GM21528 (cell line): ENCODE results near the gene LNPEP.
"Not testable (repeated sequence)": the region's sequence is repeated elsewhere in the genome, so short reads cannot be mapped to it uniquely, and the experiment has no call there.

Experiments used
- ATAC-seq: cut with Tn5 transposase; IDR thresholded peaks from one replicate; pipeline ENCODE4 v1.9.1; 2021; ENCODE audit warnings: mild to moderate bottlenecking, moderate library complexity; ENCODE audit not compliant: unreplicated experiment, low FRiP score

LNPEP gene

DNA sequence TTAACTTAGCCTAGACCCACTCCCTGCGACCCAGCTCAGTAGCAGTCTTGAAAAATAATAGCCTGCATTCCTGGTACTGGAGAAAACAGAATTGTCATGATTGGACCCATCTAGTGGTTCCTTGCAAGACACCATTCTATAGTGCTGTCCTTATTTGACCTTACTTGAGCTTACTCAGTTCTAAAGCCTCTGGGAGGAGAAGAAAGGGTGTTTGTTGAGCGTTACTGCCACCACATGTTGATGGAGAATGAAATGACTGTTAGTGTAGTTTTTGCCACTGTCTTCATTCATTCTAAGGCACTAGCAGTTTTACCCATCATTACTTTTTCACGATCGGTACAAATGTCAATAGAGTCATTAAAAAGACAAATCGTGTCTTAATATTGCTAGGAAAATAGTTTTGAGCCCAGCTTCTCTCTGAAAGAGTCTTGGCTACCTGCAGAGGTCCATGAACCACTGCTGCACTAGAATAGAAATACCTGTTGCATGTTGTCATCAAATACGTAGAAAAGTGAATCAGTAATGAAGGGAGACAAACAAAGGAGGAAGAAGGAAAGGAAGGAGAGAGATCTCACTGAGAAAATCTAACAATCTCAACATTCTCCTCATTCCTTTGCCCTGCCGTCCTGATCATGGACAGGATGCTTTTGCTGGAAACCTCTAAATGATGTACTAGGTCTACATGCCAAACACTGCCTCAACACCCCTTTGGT lies 110.5 kb downstream of the LNPEP start:
- no peak for ATAC-seq

DNA sequence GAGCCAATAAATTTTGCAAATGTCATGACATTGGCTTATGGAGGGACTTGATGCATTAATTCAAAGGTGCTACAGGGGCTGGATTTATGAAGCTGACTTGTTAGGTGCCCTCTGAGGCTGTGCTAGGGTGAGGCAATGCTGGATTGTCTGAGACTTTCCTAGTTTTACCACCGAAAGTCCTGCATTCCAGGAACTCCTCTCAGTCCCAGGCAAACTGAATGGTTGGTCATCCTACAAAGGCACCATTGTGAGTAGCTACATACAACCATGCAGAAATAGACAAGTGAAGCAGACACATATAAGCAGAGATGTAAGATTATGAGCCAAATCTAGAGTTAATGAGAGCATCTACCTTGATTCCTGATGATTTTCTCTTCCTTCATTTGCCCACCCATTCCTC lies 111.2 kb downstream of the LNPEP start:
- no peak for ATAC-seq

DNA sequence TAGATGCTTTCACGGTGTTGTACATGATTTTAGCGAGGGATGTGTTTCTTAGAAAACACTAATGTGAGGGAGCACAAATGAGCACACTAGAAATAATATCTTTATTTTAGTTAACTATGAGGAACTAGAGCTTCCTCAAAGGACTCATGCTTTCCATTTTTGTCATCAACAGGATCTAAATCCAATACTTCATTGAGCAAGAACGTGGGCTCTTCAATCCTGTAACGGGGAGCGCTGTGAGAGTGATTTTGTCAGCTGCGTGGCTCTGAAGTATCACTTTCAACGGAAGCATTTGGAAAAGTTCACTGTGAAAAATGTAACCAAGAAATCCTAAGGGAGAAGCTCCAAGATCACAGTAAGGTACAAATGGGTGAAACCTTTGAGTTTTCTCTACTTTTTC lies 113.3 kb downstream of the LNPEP start:
- no peak for ATAC-seq

DNA sequence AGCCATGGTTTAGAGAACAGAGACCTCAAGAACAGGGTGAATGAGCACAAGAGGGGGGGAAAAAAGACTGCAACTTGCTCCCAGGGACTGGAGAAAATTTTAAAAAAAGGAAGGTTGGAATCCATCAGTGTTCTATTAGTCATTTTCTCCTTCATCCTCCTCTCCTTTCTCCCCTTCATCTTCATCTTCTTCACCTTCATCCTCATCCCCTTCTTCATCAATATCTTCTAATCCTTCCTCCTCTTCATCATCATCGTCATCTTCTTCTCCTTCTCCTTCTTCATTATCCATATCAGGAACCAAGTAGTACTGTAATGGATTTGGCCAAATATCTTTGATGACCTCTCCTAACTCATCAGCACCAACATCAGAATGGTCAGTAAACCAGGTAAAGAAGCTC lies 120.4 kb downstream of the LNPEP start:
- ATAC-seq = no peak

- ATAC-seq = no peak
These were observed 126.2 kb downstream of the LNPEP start for GRCh38 chr5:97062046-97062445.

DNA sequence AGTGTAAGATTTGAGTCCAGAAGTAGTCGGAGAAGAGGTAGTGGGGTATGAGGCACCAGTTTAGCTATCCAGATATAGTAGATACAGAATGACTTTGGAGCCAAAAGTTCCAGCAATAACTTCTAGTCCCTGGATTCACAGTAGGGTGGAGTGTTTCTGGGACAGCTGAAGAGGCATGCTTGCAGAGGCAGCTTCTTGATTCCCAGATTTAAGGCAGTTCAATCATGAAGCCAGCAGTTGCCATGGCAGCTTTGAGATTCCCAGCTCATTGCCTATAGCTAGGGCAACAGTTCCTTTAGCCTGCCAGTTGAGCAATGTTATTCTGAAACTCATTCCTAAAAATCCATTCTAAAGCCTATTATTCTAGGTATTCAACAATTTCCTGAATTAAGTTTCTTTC lies 127.4 kb downstream of the LNPEP start:
- no peak for ATAC-seq

DNA sequence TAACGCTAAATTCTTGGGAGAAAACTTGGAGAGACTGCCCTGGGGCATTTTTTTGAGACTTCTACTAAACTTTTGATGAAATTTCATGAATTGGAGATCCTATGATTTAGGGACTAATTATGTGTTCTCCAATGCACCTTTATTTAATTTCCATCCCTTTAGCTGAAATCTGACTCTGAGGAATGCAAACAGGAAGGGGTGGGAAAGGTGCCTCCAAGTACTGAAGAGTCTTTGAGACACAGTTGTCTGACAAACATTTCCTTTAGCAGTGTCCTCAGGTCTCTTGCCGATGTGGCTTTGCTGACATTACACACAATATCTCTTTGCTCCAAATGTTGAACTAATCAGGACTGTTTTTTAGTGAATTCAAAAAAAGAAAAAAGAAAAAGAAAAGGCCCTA lies 129.6 kb downstream of the LNPEP start:
- ATAC-seq = no peak

GRCh38 chr5:97067296-97067850 lies 131.5 kb downstream of the LNPEP start:
- ATAC-seq = no peak

GRCh38 chr5:97070234-97070633 lies 134.4 kb downstream of the LNPEP start:
- ATAC-seq = no peak

GRCh38 chr5:97071101-97071500 lies 135.2 kb downstream of the LNPEP start:
- ATAC-seq = no peak

- no peak for ATAC-seq
These were observed 136.1 kb downstream of the LNPEP start for GRCh38 chr5:97071993-97072392.

DNA sequence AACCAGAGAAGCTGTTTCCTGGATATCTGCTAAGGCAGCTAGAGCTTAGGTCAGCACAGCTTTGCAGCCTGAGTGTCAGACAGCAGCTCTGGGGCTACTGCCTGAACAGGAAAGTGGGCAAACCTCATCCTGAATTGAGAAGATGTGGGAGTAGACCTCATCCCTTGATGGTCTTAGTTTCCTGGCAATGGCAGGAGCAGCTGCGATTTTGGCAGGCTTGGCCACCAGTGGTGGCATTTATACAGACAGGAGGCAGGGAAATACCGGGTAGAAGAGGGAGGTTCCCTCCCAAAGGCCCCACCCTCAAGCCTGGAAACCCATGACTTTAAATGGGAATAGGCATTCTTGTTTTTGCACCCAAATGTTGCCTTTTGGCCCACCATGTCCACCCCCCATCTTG lies 136.8 kb downstream of the LNPEP start:
- no peak for ATAC-seq

GRCh38 chr5:97073420-97073819 lies 137.5 kb downstream of the LNPEP start:
- ATAC-seq = no peak

DNA sequence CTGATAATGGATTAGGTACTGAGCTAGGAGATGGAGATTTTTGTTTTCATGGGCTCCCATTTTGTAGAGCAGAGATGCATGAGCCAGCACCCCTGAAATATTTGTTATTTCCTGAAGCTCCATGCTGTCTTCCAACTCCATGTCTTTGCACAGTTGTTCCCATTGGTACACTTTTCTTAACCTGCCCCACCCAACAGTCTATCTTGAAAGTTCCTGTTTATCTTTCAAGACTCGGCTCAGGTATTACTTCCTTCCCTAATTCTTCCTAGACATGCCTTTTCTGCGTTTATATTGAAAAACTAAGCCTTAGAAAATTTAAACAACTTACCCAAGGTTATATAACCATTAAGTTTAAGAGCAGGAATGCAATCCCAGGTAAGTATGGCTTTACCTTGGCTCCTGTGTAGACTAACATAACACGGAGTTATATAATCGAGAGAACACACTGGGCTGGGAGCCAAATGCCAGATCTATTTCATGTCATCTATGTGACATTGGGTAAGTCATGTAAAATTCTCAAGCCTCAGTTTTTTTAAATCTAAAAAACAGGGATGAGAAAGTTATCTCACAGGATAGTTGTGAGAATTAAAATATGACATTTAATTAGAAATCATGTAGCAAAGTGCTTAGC lies 139.1 kb downstream of the LNPEP start:
- no peak for ATAC-seq

- ATAC-seq = no peak
These were observed 139.8 kb downstream of the LNPEP start for GRCh38 chr5:97075649-97076048.

GRCh38 chr5:97076098-97076497 lies 140.2 kb downstream of the LNPEP start:
- ATAC-seq = no peak

GRCh38 chr5:97077246-97077645 lies 141.4 kb downstream of the LNPEP start:
- ATAC-seq = no peak

DNA sequence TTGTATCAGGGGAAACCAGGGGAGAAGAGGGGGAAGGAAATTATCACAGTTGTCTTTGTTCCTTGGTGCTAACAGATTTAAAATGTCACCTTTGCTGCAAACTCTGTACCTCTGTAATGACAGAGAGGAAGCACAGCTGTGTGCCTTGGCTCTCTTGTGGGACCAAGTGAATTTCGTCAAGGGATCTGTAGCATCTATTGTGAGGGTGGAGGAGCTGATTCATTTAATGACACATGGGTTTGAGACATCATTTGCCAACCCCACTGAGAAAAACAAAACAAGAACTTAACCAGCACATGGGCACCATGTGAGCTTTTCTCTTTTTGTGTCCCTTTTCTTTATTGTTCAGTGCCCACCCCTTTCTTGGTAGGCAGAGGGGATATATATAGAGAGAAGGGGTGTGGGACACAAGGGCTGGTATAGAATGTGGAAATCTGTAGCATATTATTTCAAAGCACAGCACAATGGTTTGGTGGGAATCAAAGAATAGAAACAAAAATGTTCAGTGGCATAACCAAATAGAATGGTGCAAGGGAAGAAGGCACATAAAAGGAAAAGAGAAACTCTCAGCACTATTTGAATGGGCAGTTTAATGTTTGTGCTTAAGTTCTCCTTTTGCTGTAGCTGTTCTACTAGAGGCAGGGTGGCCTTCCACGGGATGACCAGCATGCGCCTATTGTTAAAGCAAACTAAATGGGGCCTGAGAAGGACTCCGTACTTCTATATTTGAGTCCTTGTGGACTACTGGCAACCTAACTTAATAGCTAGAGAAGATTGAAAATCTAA lies 143.3 kb downstream of the LNPEP start:
- ATAC-seq = no peak

DNA sequence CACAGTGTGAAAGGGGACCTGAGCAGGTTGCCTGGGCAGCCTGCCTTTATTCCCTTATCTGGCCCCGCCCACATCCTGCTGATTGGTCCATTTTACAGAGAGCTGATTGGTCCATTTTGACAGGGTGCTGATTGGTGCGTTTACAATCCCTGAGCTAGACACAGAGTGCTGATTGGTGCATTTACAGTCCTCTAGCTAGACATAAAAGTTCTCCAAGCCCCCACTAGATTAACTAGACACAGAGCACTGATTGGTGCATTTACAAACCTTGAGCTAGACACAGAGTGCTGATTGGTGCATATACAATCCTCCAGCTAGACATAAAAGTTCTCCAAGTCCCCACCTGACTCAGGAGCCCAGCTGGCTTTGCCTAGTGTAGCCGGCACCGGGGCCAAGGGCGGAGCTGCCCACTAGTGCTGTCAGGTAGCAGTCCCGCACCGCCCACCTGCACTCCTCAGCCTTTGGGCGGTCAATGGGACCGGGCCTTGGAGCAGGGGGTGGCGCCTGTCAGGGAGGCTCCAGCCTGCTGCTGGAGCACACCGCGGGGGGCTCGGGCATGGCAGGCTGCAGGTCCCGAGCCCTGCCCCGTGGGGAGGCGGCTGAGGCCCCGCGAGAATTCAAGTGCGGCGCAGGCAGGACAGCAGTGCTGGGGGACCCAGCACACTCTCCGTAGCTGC lies 149.0 kb downstream of the LNPEP start:
- ATAC-seq = not testable (repeated sequence)

DNA sequence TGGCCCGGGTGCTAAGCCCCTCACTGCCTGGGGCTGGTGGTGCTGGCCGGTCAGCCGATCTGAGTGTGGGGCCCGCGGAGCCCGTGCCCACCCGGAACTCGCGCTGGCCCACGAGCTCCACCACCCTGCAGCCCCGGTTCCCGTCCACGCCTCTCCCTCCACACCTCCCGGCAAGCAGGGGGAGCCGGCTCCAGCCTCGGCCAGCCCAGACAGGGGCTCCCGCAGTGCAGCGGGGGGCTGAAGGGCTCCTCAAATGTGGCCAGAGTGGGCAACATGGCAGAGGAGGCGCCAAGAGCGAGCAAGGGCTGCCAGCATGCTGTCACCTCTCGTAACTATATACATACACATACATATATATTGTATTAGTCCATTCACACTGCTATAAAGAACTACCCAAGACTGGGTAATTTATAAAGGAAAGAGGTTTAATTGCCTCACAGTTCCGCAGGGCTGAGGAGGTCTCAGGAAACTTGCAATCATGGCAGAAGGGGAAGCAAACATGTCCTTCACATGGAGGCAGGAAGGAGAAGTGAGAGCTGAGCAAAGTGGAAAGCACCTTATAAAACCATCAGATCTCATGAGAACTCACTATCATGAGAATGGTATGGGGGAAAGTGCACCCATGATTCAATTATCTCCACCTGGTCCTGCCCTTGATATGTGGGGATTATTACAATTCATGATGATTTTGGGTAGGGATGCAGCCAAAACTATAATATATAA lies 149.7 kb downstream of the LNPEP start:
- ATAC-seq = no peak
